ENCODE measurements around the gene TLNRD1.

DNA sequence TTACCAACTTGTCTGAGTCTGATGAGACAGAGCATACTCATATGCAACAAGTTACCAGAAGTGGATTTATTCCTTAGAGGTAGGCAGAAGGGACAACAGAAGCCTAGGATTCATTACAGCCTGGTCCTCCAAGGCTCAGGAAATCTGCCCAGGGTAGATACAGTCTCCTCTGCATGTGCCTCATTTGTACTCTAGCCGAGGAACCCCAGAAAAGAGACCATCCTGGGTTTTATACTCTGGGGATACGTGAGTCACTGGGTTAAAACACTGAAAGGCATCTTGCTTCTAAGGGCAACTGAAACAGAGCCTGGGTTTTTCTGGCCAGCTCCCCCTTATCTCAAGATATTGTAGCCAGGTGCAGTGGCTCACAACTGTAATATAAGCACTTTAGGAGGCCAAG is 45.6 kb downstream of the TLNRD1 start:
- TF ChIP-seq GATA2 (IDR thresholded peaks at IDR 0.05; ENCODE audit: low read depth, low read length) (no peak), GATA3 (IDR thresholded peaks at IDR 0.05; ENCODE audit: low read depth, low read length) (no peak)

Measured in SH-SY5Y (cell line).